Duodenal mucosa (tissue), 2 donors: ENCODE data around the gene ZNF594.

Experiments
- H3K27ac ChIP-seq: one replicate; pipeline ENCODE4 v1.7.0; 2013; ENCODE audit warnings: low read depth, low read length
- H3K27me3 ChIP-seq, 2 donors: one replicate each; pipeline ENCODE4 v1.7.0; 2013; ENCODE audit warnings: low read length in 2 of 2, control low read depth in 1 of 2; ENCODE audit not compliant: insufficient read depth in 2 of 2, control insufficient read depth in 1 of 2
- H3K36me3 ChIP-seq, 2 donors: one replicate each; pipeline ENCODE4 v1.7.0; 2013; ENCODE audit warnings: low read length in 2 of 2, control low read depth in 1 of 2; ENCODE audit not compliant: insufficient read depth in 2 of 2, control insufficient read depth in 1 of 2
- H3K4me1 ChIP-seq, 2 donors: one replicate each; pipeline ENCODE4 v1.7.0; 2013; ENCODE audit warnings: low read length in 2 of 2, control low read depth in 1 of 2; ENCODE audit not compliant: insufficient read depth in 2 of 2, control insufficient read depth in 1 of 2
- H3K4me3 ChIP-seq, 2 donors: one replicate each; pipeline ENCODE4 v1.7.0; 2013; ENCODE audit warnings: low read length in 2 of 2, low read depth in 1 of 2
- H3K9ac ChIP-seq, 2 donors: one replicate each; pipeline ENCODE4 v1.7.0; 2013; ENCODE audit warnings: low read length in 2 of 2, low read depth in 1 of 2
- H3K9me3 ChIP-seq, 2 donors: one replicate each; pipeline ENCODE4 v1.7.0; 2013; ENCODE audit warnings: low read length in 2 of 2, control low read depth in 1 of 2; ENCODE audit not compliant: control insufficient read depth in 1 of 2

The ZNF594 gene

DNA sequence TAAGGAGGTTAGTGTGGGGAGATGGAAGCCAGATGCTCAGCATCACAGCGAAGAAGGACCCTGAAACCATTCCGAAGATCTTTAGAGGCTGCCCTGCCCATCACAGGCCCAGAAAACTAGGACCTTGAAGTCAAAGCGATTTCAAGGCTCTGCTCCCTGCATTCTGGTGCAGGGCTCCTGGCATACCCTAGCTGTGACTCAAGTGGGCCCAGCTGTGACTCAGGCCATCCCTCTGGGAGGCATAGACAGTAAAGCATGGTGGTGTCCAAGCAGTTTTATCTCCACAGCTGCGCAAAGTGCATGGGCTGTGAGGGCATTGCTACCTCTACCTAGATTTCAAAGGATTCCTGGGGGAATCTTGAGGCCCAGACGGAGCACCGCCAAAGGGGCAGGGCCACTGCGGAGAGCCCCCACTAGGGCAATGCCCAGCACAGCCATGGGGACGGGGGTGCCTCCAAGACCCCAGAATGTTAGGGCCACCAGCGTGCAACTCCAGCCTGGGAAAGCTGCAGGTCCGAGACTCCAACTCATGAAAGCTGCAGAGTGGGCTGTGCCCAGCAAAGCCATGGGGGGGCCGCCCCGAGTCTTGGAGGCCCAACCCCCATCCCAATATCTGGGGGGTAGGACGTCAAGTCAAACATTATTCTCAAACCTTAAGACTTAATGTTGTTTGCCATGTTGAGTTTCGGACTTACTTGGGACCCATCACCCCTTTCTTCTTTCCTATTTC, 11.7 kb upstream of the ZNF594 start:
- Histone ChIP-seq H3K36me3 (no peaks in the 10 kb centered on the region), H3K27ac (no peak overlapping the region), H3K9me3 (no peaks in the 10 kb centered on the region), H3K9ac (no peak overlapping the region), H3K4me3 (no peak overlapping the region), H3K27me3 (no peaks in the 10 kb centered on the region), H3K4me1 (no peaks in the 10 kb centered on the region)

DNA sequence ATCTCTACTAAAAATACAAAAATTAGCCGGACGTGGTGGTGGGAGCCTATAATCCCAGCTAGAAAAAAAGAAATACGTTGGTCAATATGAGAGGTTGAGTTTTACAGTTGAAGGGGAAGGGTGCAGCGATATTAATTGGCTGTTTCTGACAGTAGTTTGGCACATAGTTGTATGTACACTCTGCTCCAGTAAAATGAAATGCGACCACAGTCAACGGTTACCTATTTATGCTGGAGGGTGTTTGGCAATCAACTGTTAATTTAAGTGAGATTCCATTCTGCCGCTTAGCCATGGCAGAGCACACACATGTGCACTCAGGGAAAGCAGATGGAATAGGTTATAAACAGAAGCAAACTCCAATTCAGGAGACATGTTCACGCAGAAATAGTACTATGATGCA, 9.3 kb upstream of the ZNF594 start:
- Histone ChIP-seq H3K9ac (no peak overlapping the region), H3K4me3 (no peak overlapping the region), H3K27ac (no peak overlapping the region), H3K9me3 (no peaks in the 10 kb centered on the region), H3K27me3 (no peaks in the 10 kb centered on the region), H3K4me1 (no peaks in the 10 kb centered on the region), H3K36me3 (no peaks in the 10 kb centered on the region)

DNA sequence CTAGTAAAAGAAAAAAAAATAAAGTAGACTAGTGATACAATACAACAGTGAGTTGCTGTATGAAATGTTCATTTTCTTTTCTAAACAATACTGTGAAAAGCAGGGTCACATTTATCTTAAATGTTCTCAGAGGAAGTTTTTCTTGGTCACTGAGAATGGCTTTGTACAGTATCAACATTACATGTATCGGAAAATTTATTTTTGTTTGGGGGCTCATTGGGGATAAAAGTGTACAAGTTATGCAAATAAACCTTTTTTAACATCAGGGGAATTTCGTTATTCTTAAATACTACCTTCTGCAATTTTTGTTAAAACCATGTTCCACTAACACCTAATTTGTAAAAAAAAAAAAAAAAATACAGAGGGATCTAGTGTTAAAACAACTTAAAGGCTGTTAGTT, 8.7 kb upstream of the ZNF594 start:
- Histone ChIP-seq H3K9me3 (no peaks in the 10 kb centered on the region), H3K4me1 (no peaks in the 10 kb centered on the region), H3K4me3 (no peak overlapping the region), H3K36me3 (no peaks in the 10 kb centered on the region), H3K27ac (no peak overlapping the region), H3K27me3 (no peaks in the 10 kb centered on the region), H3K9ac (no peak overlapping the region)

DNA sequence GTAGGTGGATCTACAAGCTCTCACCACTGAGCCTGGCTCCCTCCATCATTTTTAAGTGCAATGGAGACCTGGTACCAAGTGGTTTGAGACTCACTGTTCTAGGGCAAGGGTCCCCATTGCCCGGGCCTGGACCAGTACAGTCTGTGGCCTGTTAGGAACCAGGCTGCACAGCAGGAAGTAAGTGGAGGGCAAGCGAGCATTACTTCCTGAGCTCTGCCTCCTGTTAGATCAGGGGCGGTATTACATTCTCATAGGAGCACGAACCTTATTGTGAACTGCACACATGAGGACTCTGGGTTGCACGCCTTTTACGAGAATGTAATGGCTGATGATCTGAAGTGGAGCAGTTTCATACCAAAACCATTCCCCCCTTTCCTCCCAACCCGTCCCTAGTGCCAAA, 6.8 kb upstream of the ZNF594 start:
- H3K9ac ChIP-seq = no peak overlapping the region

DNA sequence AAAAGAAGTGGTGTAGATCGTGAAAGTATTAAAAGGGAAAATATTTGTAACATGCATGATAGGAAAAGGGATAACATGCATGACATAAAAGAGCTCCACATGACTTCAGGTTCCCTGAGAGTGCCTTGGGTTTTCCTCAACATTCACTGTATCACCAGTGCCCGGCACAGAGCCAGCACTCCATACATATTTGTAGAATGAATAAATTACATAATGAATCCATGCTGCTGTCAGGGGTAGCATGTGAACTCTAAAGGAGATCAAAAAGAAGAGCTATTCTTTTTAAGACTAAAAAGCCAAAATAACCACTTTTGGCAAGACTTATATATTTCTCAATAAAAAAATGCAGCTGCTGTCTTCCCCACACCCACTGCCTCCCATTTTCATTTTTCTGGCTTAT, 2.7 kb upstream of the ZNF594 start:
- H3K4me1 ChIP-seq = peaks cover 12 to 17% of the 10 kb centered on the region in 2 donors
- peaks cover 0 to 3% of the 10 kb centered on the region in 2 donors for H3K36me3 ChIP-seq
- no peak overlapping the region for H3K4me3 ChIP-seq
- H3K9me3 ChIP-seq = peaks cover 1 to 7% of the 10 kb centered on the region in 2 donors
- H3K27me3 ChIP-seq = no peaks in the 10 kb centered on the region
- H3K27ac ChIP-seq = no peak overlapping the region
- no peak overlapping the region for H3K9ac ChIP-seq

More for the DNA sequence above, 6.8 kb upstream of the ZNF594 start:
- H3K36me3 ChIP-seq = no peaks in the 10 kb centered on the region
- H3K4me3 ChIP-seq = no peak overlapping the region
- no peaks in the 10 kb centered on the region for H3K4me1 ChIP-seq
- H3K9me3 ChIP-seq = no peaks in the 10 kb centered on the region
- no peaks in the 10 kb centered on the region for H3K27me3 ChIP-seq
- H3K27ac ChIP-seq = no peak overlapping the region

DNA sequence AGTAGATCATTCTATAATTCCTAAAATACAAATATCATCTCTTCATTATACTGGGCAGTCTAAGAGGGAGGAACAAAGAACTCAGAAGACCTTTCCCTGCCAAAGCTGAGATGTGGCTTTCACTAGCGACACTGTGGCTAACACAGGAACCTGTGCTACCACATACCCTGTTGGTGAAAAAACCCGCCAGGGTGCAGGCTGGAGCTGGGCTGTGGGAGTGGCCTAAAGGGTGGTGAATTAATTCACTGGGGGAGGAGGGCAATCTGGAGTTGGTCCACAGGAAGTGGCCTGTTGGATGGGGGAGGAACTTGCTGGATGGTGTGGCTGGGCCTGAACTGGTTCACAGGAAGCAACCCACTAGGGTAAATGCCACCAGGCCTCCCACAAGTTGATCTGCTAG, 7.4 kb downstream of the ZNF594 start:
- Histone ChIP-seq H3K27ac (no peak overlapping the region), H3K4me1 (no peaks in the 10 kb centered on the region), H3K4me3 (peak overlapping the region in 1 of 2 donors; percentile 37), H3K9me3 (peaks cover 77 to 85% of the 10 kb centered on the region in 2 donors), H3K9ac (no peak overlapping the region), H3K27me3 (no peaks in the 10 kb centered on the region), H3K36me3 (peaks cover 2 to 6% of the 10 kb centered on the region in 2 donors)

DNA sequence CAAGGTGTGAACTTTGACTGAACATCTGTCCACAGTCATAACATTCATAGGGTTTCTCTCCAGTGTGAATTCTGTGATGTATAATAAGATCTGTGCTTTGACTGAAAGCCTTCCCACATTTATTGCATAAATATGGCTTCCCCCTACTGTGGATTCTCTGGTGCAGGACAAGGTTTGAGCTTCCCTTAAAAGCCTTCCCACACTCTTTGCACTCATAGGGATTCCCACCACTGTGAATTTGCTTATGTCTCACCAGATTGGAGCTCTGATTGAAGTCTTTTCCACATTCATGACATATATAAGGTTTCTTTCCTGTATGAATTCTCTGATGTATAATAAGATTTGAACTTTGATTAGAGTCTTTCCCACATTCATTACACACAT, 8.3 kb downstream of the ZNF594 start:
- Histone ChIP-seq H3K27me3 (no peaks in the 10 kb centered on the region), H3K36me3 (peaks cover 2 to 6% of the 10 kb centered on the region in 2 donors), H3K9me3 (peaks cover 83 to 88% of the 10 kb centered on the region in 2 donors), H3K4me3 (peak overlapping the region in 1 of 2 donors; percentile 38), H3K4me1 (no peaks in the 10 kb centered on the region), H3K9ac (no peak overlapping the region), H3K27ac (no peak overlapping the region)

DNA sequence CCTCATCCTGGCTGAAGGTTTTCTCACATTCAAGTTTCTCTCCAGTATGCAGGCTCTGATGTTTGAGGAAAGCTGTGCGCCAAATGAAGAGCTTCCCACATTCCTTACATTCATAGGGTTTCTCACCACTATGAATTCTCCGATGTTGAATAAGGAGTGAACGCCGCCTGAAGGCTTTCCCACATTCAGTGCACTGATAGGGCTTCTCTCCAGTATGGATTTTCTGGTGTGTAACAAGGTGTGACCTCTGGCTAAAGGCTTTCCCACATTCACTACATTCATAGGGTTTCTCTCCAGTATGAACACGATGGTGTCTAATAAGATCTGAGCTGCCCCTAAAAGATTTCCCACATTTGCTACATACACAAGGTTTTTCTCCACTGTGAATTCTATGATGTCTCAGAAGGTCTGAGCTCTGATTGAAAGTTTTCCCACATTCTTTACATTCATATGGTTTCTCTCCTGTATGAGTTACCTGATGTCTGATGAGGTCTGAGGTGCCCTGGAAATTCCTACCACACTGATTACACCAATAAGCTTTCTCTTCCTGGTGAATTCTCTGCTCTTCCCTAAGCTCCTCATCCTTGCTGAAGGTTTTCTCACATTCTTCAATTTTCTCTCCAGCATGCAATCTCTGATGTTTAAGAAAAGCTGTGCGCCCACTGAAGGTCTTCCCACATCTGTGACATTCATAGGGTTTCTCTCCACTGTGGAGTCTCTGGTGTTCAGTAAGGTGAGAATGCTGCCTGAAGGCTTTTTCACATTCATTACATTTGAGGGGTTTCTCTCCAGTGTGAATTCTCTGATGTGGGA, 8.9 kb downstream of the ZNF594 start:
- no peaks in the 10 kb centered on the region for H3K27me3 ChIP-seq
- H3K4me1 ChIP-seq = no peaks in the 10 kb centered on the region
- H3K9ac ChIP-seq = no peak overlapping the region
- peaks cover 2 to 6% of the 10 kb centered on the region in 2 donors for H3K36me3 ChIP-seq
- H3K4me3 ChIP-seq = peak overlapping the region in 1 of 2 donors; percentile 38
- no peak overlapping the region for H3K27ac ChIP-seq
- peaks cover 85 to 92% of the 10 kb centered on the region in 2 donors for H3K9me3 ChIP-seq

DNA sequence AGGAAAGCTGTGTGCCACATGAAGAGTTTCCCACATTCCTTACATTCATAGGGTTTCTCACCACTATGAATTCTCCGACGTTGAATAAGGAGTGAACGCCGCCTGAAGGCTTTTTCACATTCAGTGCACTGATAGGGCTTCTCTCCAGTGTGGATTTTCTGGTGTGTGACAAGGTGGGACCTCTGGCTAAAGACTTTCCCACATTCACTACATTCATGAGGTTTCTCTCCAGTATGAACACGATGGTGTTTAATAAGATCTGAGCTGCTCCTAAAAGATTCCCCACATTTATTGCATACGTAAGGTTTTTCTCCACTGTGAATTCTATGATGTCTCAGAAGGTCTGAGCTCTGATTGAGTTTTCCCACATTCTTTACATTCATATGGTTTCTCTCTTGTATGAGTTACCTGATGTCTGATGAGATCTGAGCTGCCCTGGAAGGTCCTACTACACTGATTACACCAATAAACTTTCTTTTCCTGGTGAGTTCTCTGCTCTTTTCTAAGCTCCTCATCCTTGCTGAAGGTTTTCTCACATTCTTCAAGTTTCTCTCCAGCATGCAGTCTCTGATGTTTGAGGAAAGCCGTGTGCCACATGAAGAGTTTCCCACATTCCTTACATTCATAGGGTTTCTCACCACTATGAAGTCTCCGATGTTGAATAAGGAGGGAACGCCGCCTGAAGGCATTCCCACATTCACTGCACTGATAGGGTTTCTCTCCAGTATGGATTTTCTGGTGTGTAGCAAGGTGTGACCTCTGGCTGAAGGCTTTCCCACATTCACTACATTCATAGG, 10.0 kb downstream of the ZNF594 start:
- Histone ChIP-seq H3K27me3 (no peaks in the 10 kb centered on the region), H3K27ac (no peak overlapping the region), H3K9ac (no peak overlapping the region), H3K9me3 (peaks cover 82 to 89% of the 10 kb centered on the region in 2 donors), H3K36me3 (peaks cover 0 to 6% of the 10 kb centered on the region in 2 donors), H3K4me3 (peak overlapping the region; percentile 12 to 41), H3K4me1 (no peaks in the 10 kb centered on the region)

DNA sequence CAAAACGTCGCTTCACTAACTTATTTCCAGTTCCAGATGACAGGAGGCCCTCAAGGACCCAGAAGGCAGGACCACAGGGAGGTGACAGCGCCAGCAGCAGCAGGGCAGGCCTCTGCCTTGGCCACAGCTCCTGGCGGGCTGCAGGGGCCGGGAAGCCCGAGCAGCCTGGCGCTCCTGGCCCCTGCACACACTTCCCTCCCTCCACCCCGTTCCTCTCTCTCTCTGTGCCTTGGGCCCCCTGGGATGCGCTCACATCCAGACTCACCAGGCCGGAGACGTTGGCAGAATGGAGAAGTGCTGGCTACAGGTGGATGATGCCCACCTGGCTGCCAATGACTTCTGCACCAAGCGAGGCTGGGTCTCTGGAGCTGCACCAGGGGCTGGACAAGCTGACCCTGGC, 12.7 kb downstream of the ZNF594 start:
- Histone ChIP-seq H3K4me1 (no peaks in the 10 kb centered on the region), H3K9me3 (peaks cover 70 to 73% of the 10 kb centered on the region in 2 donors), H3K4me3 (no peak overlapping the region), H3K9ac (no peak overlapping the region), H3K27ac (no peak overlapping the region), H3K36me3 (peaks cover 0 to 14% of the 10 kb centered on the region in 2 donors), H3K27me3 (no peaks in the 10 kb centered on the region)
